H54 (cell line): ENCODE data around the gene LPP.

Source experiments
- DNase-seq: peaks from one replicate; pipeline ENCODE4 v3.0.0; 2011; ENCODE audit warnings: low spot score, mixed read lengths; ENCODE audit not compliant: insufficient read length
- FAIRE-seq: peaks from 3 replicates; lab custom pipeline; 2011; peaks lifted over from hg19 to GRCh38; lab: Jason Lieb, UNC
- POLR2A ChIP-seq: IDR thresholded peaks from 2 replicates; pipeline ENCODE4 v1.6.1; 2011; ENCODE audit warnings: low read depth, mild to moderate bottlenecking, low read length

LPP gene

GRCh38 chr3:188829576-188829975, 675.6 kb downstream of the LPP start:
- FAIRE-seq, result no peak
- DNase-seq, result no peak
- no peak for TF ChIP-seq POLR2A

- FAIRE-seq (no peak), DNase-seq (peak; percentile 3)
- TF ChIP-seq POLR2A, result no peak
These were observed 676.9 kb downstream of the LPP start for GRCh38 chr3:188830893-188831292.

DNA sequence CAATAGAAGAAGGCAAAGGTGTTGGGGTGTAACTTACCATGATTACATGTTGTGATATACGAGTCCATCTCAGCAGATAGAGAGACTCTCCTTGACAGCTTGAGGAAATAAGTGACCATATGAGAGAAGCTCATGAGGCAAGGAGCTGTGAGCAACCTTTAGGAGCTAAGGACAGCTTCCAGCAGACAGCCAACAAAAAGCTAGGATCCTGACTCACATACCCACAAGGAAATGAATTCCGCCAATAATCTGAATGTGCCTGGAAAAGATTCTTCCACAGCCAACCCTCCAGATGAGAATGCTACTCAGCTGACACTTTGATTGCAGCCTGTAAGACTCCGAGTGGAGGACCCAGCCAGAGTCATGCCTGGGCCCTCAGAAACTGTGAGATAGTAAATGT, 678.2 kb downstream of the LPP start:
- no peak for FAIRE-seq
- no peak for TF ChIP-seq POLR2A

GRCh38 chr3:188832961-188833721, 679.2 kb downstream of the LPP start:
- no peak for TF ChIP-seq POLR2A
- no peak for DNase-seq
- no peak for FAIRE-seq

More for the DNA sequence above, 678.2 kb downstream of the LPP start:
- DNase-seq, result no peak

DNA sequence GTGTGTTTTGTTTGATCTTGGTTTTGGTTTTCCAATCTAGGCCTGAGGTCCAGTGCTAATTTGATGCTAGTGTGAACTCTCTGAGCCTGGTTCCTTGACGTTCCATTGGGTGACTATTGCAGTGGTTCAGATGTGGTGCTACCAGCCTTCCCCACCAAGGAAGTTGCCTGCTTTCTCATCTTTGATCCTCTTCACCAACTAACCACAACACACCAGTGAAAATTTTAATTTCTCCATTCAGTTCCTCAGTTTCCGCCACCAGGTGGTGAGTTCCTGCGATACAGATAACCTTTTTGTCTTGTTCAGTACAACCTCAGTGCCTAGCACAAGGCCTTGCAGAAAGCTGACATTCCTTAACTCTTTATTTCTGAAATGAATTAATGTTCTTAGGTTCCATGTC, 680.4 kb downstream of the LPP start:
- DNase-seq, result no peak
- FAIRE-seq, result no peak
- TF ChIP-seq POLR2A, result no peak

GRCh38 chr3:188839187-188839695, 685.3 kb downstream of the LPP start:
- DNase-seq (no peak), FAIRE-seq (no peak)
- TF ChIP-seq POLR2A, result no peak

DNA sequence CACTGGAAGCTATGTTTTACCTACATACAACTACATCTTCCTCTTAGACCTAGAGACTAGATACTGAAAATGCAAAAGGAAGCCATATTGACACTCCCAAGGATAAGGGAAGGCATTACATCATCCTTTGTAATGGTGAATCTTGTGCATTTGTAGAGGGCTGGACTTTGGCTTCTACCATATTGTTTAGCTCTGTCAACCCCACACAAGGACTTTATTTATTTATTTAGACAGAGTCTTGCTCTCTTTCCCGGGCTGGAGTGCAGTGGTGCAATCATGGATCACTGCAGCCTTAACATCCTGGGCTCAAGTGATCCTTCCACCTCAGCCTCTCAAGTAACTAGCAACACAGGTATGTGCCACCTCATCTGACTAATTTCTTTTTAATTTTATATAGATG, 686.3 kb downstream of the LPP start:
- FAIRE-seq (no peak), DNase-seq (no peak)
- no peak for TF ChIP-seq POLR2A

DNA sequence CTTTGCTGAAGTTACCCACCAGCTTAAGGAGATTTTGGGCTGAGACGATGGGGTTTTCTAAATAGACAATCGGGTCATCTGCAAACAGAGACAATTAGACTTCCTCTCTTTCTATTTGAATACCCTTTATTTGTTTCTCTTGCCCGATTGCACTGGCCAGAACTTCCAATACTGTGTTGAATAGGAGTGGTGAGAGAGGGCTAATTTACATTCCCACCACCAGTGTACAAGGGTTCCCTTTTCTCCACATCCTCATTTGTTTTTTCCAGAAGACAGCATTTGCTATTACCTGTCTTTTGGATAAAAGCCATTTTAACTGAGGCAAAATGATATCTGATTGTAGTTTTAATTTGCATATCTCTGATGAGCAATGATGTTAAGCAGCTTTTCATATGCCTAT, 687.9 kb downstream of the LPP start:
- TF ChIP-seq POLR2A, result no peak
- no peak for DNase-seq
- no peak for FAIRE-seq

- FAIRE-seq (no peak), DNase-seq (no peak)
- no peak for TF ChIP-seq POLR2A
These were observed 688.7 kb downstream of the LPP start for GRCh38 chr3:188842639-188843038.

- DNase-seq (no peak), FAIRE-seq (no peak)
- TF ChIP-seq POLR2A, result no peak
These were observed 690.1 kb downstream of the LPP start for GRCh38 chr3:188844096-188844495.

- TF ChIP-seq POLR2A, result no peak
- no peak for DNase-seq
- no peak for FAIRE-seq
These were observed 691.6 kb downstream of the LPP start for GRCh38 chr3:188845514-188845913.

GRCh38 chr3:188848947-188849346, 695.0 kb downstream of the LPP start:
- FAIRE-seq (no peak), DNase-seq (no peak)
- no peak for TF ChIP-seq POLR2A

- DNase-seq (no peak), FAIRE-seq (no peak)
- no peak for TF ChIP-seq POLR2A
These were observed 700.2 kb downstream of the LPP start for GRCh38 chr3:188853856-188854771.

DNA sequence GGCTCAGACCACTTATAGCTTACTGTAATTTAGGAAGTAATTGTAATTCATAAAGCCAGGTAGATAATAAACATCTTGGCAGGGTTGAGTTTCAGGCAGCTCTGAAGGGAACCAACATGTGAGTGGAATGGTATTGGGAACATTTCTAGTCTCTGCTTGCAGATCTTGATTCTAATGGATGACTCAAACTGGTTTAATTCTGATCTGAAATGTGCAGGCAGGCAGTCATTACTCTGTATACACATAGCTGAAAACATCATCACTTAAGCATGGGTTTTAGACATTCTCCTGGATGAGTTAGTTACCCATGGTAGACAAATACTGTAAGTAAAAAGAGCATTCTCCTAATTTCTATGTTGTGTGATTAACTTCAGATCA, 700.8 kb downstream of the LPP start:
- no peak for TF ChIP-seq POLR2A
- DNase-seq, result no peak
- peak; percentile 45 for FAIRE-seq
